ENCODE data around the gene OR2A42.
"Not testable (repeated sequence)": the region's sequence is repeated elsewhere in the genome, so short reads cannot be mapped to it uniquely, and the experiment has no call there.

GRCh38 chr7:144219149-144219548, 20.3 kb downstream of the OR2A42 start:
- TF ChIP-seq CTCF (IDR thresholded peaks at IDR 0.05; ENCODE audit: low read length); EZH2 (IDR thresholded peaks at IDR 0.05; ENCODE audit: borderline replicate concordance, low read length): not testable (repeated sequence)
